ENCODE data around the gene VIPR2.
"Not testable (repeated sequence)": the region's sequence is repeated elsewhere in the genome, so short reads cannot be mapped to it uniquely, and the experiment has no call there.

The VIPR2 gene

GRCh38 chr7:159010937-159011721 lies 133.5 kb downstream of the VIPR2 start:
- TF ChIP-seq, protein P1, sequence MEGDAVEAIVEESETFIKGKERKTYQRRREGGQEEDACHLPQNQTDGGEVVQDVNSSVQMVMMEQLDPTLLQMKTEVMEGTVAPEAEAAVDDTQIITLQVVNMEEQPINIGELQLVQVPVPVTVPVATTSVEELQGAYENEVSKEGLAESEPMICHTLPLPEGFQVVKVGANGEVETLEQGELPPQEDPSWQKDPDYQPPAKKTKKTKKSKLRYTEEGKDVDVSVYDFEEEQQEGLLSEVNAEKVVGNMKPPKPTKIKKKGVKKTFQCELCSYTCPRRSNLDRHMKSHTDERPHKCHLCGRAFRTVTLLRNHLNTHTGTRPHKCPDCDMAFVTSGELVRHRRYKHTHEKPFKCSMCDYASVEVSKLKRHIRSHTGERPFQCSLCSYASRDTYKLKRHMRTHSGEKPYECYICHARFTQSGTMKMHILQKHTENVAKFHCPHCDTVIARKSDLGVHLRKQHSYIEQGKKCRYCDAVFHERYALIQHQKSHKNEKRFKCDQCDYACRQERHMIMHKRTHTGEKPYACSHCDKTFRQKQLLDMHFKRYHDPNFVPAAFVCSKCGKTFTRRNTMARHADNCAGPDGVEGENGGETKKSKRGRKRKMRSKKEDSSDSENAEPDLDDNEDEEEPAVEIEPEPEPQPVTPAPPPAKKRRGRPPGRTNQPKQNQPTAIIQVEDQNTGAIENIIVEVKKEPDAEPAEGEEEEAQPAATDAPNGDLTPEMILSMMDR (IDR thresholded peaks at IDR 0.05; ENCODE audit: low read depth, low read length): no peak
- DNase-seq (ENCODE audit: extremely low read depth, low read depth): no peak

DNA sequence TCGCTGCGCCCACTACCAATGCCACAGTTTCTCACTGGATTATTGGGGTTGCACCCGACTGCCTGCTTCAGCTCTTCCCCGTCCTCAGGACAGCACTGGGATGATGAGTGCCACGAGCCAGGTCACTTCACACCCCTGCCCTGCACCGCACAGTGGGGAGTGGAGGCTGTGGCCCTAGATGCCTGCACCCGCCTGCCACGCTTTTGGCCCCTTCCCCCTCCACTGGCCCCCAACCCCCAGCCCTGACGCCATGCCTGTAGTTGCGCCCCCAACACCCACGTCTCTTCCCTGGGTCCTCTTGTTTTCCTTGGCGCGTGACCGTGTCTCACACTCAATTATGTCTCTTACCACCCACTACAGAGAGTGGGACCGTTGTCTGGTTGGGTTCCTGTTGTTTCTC lies 134.3 kb downstream of the VIPR2 start:
- TF ChIP-seq, protein P1 (IDR thresholded peaks at IDR 0.05; ENCODE audit: low read depth, low read length): no peak

DNA sequence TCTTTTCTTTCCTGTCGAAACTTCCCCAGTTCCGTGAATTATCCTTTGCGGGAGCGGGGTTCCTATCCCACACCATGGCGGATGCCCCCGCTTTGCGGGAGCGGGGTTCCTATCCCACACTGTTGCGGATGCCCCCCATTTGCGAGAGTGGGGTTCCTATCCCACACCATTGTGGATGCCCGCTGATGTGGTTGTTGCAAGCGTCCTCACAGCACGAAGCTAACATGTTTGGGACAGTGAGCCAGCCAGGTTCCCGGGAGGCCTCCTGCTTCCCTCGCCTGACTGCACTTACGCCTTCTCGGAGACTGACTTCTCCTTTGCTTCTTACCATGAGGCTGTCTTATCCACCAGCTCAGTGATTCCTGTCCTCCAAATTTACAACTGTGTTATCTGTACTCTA lies 134.7 kb downstream of the VIPR2 start:
- no peak for DNase-seq (ENCODE audit: extremely low read depth, low read depth)
- TF ChIP-seq, protein P1 (IDR thresholded peaks at IDR 0.05; ENCODE audit: low read depth, low read length): no peak

More for the DNA sequence above, 134.3 kb downstream of the VIPR2 start:
- DNase-seq (ENCODE audit: extremely low read depth, low read depth): no peak

DNA sequence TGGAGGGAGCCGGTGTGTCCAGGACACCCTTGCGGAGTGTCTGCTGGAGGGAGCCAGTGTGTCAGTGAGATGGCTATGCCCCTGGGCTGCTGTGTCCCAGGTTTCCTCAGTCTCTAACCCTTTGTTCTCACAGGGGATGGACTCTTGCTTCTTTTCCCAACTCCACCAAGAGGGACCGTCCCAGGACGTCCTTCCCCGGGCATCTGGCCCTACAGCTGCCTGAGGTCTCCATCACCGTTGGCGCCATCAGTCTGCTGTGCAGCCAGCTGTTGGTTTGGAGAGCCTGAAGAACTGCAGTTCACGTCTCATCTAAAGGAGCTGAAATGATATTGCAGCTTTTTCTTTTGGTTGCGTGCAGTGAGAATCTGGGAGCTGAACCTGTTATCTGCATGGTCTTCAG lies 136.2 kb downstream of the VIPR2 start:
- TF ChIP-seq, protein P1 (IDR thresholded peaks at IDR 0.05; ENCODE audit: low read depth, low read length): no peak
- no peak for DNase-seq (ENCODE audit: extremely low read depth, low read depth)

DNA sequence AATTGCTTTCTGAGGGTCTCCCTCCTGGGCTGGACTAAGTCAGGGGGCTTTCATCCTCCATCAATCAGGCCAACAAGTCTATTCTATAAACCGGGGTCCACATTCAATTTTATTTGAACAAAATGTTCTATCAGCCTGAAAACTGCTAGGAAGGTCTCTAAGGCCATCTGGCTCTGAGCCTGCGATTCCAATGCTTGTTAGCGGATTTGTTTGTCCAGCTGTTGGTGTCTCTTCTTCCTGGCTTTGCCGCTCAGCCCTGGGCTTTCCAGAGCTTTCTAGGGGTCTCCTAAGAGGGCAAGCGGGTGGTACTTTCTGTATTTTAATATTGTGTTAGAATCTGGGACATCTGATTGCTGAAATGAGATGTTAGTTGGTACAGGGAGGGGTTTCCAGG lies 136.7 kb downstream of the VIPR2 start:
- DNase-seq (ENCODE audit: extremely low read depth, low read depth): no peak
- TF ChIP-seq, protein P1 (IDR thresholded peaks at IDR 0.05; ENCODE audit: low read depth, low read length): no peak

- DNase-seq (ENCODE audit: extremely low read depth, low read depth): no peak
- TF ChIP-seq, protein P1 (IDR thresholded peaks at IDR 0.05; ENCODE audit: low read depth, low read length): no peak
These were observed 137.2 kb downstream of the VIPR2 start for GRCh38 chr7:159007364-159007995.

GRCh38 chr7:159006610-159007130 lies 138.0 kb downstream of the VIPR2 start:
- TF ChIP-seq, protein P1 (IDR thresholded peaks at IDR 0.05; ENCODE audit: low read depth, low read length): no peak

GRCh38 chr7:159006022-159006609 lies 138.6 kb downstream of the VIPR2 start:
- DNase-seq (ENCODE audit: extremely low read depth, low read depth): not testable (repeated sequence)

More at GRCh38 chr7:159006610-159007130, 138.0 kb downstream of the VIPR2 start:
- DNase-seq (ENCODE audit: extremely low read depth, low read depth): no peak

Data from AG09319 (cell line).